GM18951 (cell line): Measurements from ENCODE around the gene PNMA6F.

ENCODE experiments used
- POLR2A ChIP-seq: IDR thresholded peaks from 4 replicates; pipeline ENCODE4 v1.6.1; 2011; ENCODE audit warnings: mild to moderate bottlenecking; ENCODE audit not compliant: insufficient read length, insufficient read depth; ENCODE audit errors: extremely low read depth
- in situ Hi-C: fragments of 300-500 bp; cut with MboI; formaldehyde crosslinking; loops from one replicate; pipeline ENCODE4 v1.12.0; 2022; ENCODE audit warnings: low sequenced_read_pairs, mixed read lengths, inconsistent platforms; ENCODE audit not compliant: unreplicated experiment

PNMA6F gene

DNA sequence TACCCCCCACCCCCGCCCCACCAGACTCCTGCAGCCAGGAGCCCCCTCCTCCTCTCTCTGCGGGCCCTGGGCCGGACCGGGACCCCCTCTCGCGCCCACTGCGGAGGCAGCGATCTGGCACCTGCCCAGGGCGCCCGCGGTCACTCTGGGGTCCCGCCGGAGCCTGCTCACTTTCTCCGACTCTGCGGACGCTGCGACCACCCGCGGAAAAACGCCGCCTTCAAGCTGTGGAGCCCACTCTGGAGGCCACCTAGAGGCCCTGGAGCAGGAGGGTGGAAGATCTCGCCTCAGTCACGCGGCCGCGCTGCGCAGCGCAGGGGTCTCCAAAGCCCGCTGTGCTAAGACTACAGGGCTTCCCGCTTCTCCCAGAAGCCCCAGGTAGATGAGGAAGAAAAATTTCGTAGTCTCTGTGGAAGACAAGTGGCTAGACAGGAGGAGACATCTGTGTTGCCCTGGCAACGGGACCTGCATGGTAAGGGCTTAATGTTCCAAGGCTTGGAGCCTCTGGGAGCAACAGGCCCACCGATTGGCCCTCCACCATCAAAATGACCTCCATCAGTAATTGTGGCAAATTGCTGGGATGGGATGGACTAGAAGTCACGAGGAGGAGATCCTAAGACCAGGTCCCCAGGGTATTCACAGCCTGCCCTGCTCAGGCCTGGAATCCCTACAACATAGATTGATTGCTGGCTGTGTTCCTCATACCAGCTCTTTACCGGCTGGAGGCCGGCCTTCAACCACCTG, at the start of gene PNMA6F:
PNMA6F (minus strand) TSS at position 387 of the 744 bp plus-strand sequence. CDS start 1,093 bp downstream, outside the sequence.
- TF ChIP-seq POLR2A: no peak
- in situ Hi-C loops: no loop called here

DNA sequence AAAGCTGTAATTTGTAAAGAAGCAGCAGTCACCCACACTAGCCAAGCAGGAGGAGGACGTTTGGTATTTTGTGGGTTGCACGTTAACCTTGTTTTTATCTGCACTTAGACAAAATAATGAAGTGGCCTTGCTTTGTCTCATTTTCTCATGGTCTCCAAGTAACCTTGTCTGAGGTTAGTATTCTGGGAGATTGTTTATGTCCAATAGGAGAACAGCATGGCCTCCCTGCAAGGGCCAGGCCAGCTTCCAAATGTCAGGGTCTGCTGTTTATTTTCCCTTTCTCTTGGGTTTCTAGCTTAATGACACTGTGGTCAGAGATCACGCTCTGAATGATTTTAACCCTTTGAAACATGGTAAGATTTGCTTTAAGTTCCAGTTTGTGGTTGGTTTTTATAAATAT, 49.7 kb upstream of the PNMA6F start:
- in situ Hi-C loops: no loop called here
- TF ChIP-seq POLR2A: no peak

DNA sequence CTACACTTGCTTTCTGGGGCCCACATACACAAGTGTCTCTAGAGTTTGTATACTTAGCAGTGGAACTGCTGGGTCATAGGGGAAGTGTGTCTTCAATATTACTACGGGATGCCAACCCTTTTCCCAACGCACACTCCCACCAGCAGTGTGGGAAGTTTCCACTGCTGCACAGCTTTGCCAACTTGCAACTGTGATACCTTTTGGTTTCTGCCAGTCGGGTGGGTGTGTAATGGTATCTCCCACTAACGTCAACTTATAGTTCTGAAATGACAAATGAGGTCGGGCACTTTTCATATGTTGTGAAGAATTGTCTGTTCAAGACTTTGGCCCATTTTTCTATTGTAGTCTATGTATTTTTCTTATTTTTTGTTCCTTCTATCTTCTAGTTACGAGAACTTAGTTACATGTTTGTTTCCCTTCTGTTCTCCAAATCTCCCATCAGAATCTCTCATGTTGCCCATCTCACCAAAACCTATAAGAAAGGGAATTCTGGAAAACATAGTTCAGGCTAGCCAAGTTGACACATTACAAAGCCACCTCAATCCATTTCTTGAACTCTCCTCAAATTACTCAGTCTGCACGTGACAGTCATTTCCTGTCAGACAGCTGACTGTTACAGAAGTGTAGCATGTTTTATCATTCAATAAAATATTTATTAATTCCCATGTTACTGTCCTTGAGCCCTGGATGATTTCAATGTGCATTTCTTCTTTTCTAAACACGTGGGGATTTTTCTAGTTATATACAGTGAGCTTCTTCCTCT, 48.9 kb upstream of the PNMA6F start:
- in situ Hi-C loops: no loop called here

DNA sequence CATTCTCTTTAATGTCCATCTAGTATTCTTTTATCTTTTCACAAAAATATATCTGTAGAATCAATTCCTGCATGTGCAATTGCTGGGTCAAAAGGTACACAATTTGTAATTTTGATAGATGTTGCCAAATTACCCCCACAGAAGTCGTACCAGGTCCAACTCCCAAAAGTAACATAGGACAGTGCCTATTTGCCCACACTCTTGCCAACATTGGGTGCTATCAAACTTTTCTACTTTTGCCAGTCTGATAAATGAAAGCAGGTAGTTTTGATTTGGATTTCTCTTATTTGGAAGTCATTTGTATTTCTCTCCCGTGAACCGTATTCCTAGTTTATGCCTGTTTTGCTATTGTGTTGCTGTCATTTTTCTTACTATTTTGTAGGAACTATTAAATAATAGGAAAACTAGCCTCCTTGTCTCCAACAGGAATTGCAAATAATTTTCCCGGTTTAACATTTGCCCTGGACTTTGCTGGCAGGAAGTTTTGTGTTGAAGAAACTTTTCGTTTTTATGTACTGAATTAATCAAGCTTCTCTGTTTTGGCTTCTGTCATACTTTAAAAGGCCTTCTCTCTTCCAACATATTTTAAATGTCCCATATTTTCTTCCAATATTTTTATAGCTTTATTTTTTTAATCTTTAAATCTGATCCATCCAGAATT, 45.4 kb upstream of the PNMA6F start:
- in situ Hi-C loops: no loop called here
- no peak for TF ChIP-seq POLR2A

More for the DNA sequence above, 48.9 kb upstream of the PNMA6F start:
- TF ChIP-seq POLR2A: no peak

DNA sequence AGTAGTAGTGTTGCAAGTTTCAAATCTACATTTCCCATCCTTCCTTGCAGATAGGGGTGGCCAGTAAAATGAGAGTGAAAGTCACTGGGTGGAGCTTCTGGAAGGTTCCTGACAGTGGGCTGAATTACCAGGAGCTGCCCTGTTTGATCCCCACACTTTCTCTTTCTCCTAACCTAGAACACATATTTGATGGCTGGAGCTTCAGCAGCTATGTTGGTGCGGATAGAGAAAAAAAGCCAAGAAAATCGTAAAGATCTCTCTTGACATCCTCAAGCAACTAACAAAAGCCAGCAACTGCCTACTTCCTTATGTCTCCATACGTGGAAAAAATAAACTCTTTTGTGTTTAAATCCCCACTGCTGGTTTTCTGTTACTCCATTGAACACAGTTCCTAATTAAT, 44.6 kb upstream of the PNMA6F start:
- no peak for TF ChIP-seq POLR2A

DNA sequence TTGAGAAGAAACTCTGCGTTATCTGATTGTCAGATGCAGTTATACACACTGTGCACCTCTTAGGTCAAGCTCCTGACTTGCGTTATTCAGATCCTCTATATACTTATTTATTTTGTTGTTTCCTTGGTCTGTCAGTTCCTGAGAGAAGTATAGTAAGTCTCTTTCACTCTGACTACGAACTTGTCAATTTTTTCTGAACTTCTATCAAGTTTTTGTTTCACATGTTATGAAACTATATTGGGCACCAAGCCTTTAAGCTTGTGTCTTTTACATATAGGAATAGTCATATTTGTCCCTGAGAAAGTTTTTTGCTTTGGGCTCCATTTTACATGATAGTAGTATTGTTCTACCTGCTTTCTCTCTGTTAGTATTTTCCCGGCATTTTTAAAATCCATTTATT, 44.1 kb upstream of the PNMA6F start:
- in situ Hi-C loops: no loop called here
- no peak for TF ChIP-seq POLR2A

More for the DNA sequence above, 44.6 kb upstream of the PNMA6F start:
- in situ Hi-C loops: no loop called here

DNA sequence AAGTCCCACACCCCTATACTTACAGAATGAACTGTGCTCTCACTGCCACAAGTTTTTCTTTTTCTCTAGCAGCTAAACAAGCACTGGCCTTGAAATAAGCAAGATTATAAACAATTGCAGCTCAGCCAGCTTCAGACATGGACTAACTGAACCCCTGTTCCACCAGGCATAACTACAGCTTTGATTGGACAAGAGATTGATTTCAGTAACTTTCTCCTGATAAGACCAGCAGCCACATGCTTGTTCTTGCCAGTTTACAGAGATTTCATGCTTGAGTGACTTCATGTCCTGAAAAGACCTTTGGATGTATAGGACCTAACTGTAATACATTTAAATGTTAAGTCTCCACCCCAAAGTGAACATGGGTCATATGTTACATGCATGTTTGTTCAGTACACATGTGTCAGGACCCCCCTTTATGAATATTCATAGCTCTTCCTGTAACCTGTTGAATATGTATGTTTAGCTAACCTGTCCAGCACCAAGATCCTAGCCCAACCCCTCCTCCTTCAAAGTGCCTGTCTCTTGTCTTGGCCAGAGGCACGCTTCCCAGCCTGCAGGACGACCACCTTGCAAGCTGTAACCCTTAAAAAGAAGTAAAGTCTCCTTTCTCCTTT, 40.3 kb upstream of the PNMA6F start:
- in situ Hi-C loops: no loop called here
- no peak for TF ChIP-seq POLR2A

DNA sequence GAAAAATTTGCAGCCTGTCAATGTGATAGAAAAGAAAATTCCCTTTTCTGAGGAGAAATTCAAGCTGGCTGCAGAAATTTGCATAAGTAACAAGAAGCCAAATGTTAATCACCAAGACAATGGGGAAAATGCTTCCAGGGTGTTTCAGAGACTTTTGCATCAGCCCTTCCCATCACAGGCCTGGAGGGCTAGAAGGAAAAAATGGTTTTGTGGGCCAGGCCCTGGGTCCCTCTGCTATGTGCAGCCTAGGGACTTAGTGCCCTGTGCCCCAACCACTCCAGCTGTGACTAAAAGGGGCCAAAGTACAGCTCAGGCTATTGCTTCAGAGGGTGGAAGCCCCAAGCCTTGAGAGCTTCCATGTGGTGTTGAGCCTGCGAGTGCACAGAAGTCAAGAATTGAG, 36.3 kb upstream of the PNMA6F start:
- in situ Hi-C loops: no loop called here
- TF ChIP-seq POLR2A: no peak

DNA sequence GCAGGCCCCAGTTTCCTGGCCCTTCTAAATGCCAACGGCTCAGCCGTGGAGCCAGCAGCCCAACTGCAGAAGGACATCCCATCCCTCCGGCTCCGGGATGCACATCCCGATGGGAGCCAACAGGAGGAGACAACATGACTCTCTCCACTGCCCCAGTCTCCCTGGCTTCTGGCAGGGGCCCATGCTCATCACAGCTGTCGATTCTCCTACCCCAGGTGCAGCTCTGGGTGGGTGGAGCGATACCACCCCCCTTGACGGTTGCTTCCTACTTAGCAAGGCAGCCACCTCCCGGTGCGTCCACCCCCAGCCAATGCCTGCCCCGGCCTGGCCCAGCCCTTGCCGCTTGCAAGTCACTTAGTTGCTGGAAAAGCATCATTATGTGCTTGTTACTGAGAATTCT, 31.8 kb upstream of the PNMA6F start:
- in situ Hi-C loops: no loop called here
- TF ChIP-seq POLR2A: no peak

DNA sequence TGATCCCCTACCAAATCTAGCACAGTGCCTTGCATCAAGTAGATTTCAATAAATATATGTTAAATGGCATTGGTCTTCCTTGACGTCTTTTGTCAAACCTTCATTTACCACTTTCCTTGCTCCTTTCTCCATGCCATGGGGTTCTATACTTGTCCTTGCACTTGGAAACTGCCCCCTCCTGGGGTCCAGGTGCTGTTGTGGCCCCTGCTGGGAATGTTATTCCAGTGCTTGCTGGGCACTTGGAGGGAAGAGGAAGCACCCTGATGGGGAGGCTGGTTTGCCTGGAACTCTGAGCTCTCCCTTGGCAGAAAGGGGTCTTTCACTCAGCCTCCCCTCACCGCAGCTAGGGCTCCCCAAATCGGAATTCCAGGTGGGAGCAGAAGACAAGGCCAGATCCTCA, 31.3 kb upstream of the PNMA6F start:
- in situ Hi-C loops: no loop called here
- TF ChIP-seq POLR2A: no peak

DNA sequence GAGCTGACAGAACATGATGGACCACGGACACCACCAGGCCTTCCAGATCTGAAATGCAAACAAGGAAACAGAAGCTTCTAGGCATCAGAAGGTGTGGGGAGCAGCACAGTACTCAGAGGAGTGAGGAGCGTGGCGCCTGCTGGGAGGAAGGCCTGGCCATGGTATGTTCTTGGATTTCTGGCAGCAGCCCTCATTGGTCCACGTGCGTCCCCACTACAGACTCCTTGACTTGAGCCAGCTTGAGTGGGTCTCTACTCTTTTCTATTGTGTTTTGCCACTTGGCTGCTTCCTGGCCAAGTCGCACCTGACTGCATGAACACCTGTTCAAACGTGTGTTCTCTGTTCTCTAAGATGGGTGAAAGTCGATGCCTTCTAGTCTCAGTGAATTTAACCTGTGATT, 30.4 kb upstream of the PNMA6F start:
- in situ Hi-C loops: no loop called here
- TF ChIP-seq POLR2A: no peak

DNA sequence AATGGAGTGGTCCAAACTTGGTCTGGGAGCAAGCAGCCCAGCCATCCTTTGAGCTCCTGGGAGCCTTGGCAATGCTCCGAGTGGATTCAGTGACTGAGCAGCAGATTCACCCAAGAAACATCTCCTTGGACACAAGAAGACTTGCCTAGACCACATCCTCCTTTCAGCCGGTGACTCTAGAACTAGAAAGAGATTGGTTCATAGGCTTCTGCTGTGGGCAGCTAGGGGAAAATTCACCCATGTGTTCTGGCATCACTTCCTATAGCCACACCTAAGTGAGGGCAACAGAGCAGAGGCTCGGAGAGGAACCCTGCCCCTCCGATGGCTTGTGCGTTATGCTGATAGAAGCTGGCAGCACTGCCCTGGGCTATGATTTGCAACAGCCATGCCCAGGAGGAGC, 28.4 kb upstream of the PNMA6F start:
- in situ Hi-C loops: no loop called here

DNA sequence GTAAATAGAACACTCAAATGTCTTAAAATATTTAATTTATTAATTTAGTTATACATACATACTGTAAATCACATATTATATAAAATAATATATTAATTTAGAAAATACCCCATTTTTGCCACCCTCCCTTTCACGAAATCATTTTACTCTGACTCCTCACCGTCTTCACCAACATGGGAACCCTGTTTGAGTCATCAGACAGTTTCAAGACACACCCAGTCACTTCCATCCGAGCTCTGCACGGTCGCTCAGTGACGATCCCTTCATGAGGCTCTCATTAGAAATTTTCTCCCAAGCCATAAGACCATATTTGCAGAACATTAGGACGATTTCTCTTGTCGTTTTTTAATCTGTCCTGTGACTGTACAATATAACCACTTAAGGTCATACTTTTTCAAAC, 26.9 kb upstream of the PNMA6F start:
- in situ Hi-C loops: no loop called here
- TF ChIP-seq POLR2A: no peak

More for the DNA sequence above, 28.4 kb upstream of the PNMA6F start:
- TF ChIP-seq POLR2A: no peak
